Upper lobe of left lung (tissue), 6 donors: Measurements from ENCODE around the gene NAGS. TPM values are rescaled to one million over a fixed set of nuclear protein-coding genes. Genes with fewer than 3 reads are reported as not detected.

Source experiments
- ATAC-seq, 2 donors: fragments of 200-7000 bp; cut with Tn5 transposase; one replicate each; pipeline ENCODE4 v1.9.1; 2022; ENCODE audit warnings: mild to moderate bottlenecking in 2 of 2, moderate library complexity in 2 of 2; ENCODE audit not compliant: low FRiP score in 2 of 2
- DNase-seq, 2 donors: peaks; one replicate each; pipeline ENCODE4 v3.0.0-alpha.2; 2019 to 2020
- H3K27ac ChIP-seq, 4 donors: fragments of 200-600 bp; sonication (generic); one replicate each; pipeline ENCODE4 v1.5.1; 2016 to 2019
- H3K27me3 ChIP-seq, 4 donors: fragments of 200-600 bp; sonication (generic); one replicate each; pipeline ENCODE4 v1.5.1; 2017 to 2019
- H3K36me3 ChIP-seq, 4 donors: fragments of 200-600 bp; sonication (generic); one replicate each; pipeline ENCODE4 v1.5.1; 2016 to 2019
- H3K4me1 ChIP-seq, 4 donors: fragments of 200-600 bp; sonication (generic); one replicate each; pipeline ENCODE4 v1.5.1; 2018 to 2019
- H3K4me3 ChIP-seq, 4 donors: fragments of 200-600 bp; sonication (generic); one replicate each; pipeline ENCODE4 v1.5.1; 2017 to 2019; ENCODE audit warnings: mild to moderate bottlenecking in 2 of 4, moderate library complexity in 1 of 4
- H3K9me3 ChIP-seq, 4 donors: fragments of 200-600 bp; sonication (generic); one replicate each; pipeline ENCODE4 v1.5.1; 2018 to 2019
- CTCF ChIP-seq, 6 experiments: fragments of 450-650 bp in 4 of 6; fragments of 200-600 bp in 2 of 6; sonication (generic) in 2 of 6; IDR thresholded peaks; one replicate each; pipeline ENCODE4 v1.5.1; 2016 to 2019; ENCODE audit warnings: antibody characterized with exemption in 6 of 6
- EP300 ChIP-seq, 4 donors: sonication (generic); formaldehyde crosslinking; IDR thresholded peaks; one replicate each; pipeline ENCODE4 v1.5.1; 2017; ENCODE audit warnings: antibody characterized with exemption in 4 of 4, control low read depth in 2 of 4
- POLR2A ChIP-seq, 4 donors: fragments of 450-650 bp; IDR thresholded peaks; one replicate each; pipeline ENCODE4 v1.5.1; 2016 to 2017; ENCODE audit warnings: antibody characterized with exemption in 4 of 4, mild to moderate bottlenecking in 2 of 4
- POLR2AphosphoS5 ChIP-seq, 2 donors: sonication (generic); formaldehyde crosslinking; IDR thresholded peaks; one replicate each; pipeline ENCODE4 v1.5.1; 2017; ENCODE audit warnings: antibody characterized with exemption in 2 of 2
- WGBS, 2 donors: methylation state at CpG; one replicate each; pipeline ENCODE4 v1.1.5; 2017 to 2018; 5-methylcytosine and 5-hydroxymethylcytosine counted together
- total RNA-seq, 6 donors: library from RNA; depleted of rRNA in 4 of 6; stranded (reverse); fragments of >200 nt in 4 of 6; gene quantifications; one replicate each; pipeline versions ENCODE4 v1.1.0 to v1.2.1, GENCODE V29; 2016 to 2021
- donor health status: DM: no; HTN: no; CAD: no; lungs with moderate emphysema.
- donor health status: DM: no; HTN: yes; CAD: no; lungs with severe emphysema.

The NAGS gene
- total RNA-seq, 6 donors from 2014 or later = 4.3 to 12.4 (median 7.0) TPM

GRCh38 chr17:44002141-44002848 is 2.1 kb upstream of the NAGS start:
- no peak overlapping the region for H3K27ac ChIP-seq
- ATAC-seq = no peak
- TF ChIP-seq POLR2AphosphoS5 (IDR thresholded peaks at IDR 0.05) (no peak), CTCF (IDR thresholded peaks at IDR 0.05) (no peak), EP300 (IDR thresholded peaks at IDR 0.05) (no peak), POLR2A (IDR thresholded peaks at IDR 0.05) (no peak)
- no peaks in the 10 kb centered on the region for H3K36me3 ChIP-seq
- WGBS, 2 donors = 71 to 78% methylated on average over 9 of the region's 9 CpGs
- H3K4me3 ChIP-seq = no peak overlapping the region
- no peak for DNase-seq
- H3K4me1 ChIP-seq = peaks cover 21 to 30% (median 24%) of the 10 kb centered on the region in 4 donors
- peaks cover 0 to 20% (median 14%) of the 10 kb centered on the region in 4 donors for H3K27me3 ChIP-seq
- H3K9me3 ChIP-seq = no peaks in the 10 kb centered on the region

- no peak for ATAC-seq
- TF ChIP-seq POLR2AphosphoS5 (IDR thresholded peaks at IDR 0.05) (no peak), POLR2A (IDR thresholded peaks at IDR 0.05) (no peak), CTCF (IDR thresholded peaks at IDR 0.05) (no peak), EP300 (IDR thresholded peaks at IDR 0.05) (no peak)
- Histone ChIP-seq H3K27me3 (peaks cover 0 to 20% (median 14%) of the 10 kb centered on the region in 4 donors), H3K9me3 (no peaks in the 10 kb centered on the region), H3K4me3 (peak overlapping the region; percentile 25 to 66 (median 53)), H3K36me3 (peaks cover 0 to 6% (median 3%) of the 10 kb centered on the region in 4 donors), H3K27ac (peak overlapping the region in 3 of 4 donors; percentile 49 to 81 (median 78)), H3K4me1 (peaks cover 32 to 44% (median 34%) of the 10 kb centered on the region in 4 donors)
- peak in 1 of 2 donors; percentile 89 for DNase-seq
- WGBS, 2 donors = 0 to 21% methylated on average over 2 to 9 of the region's 71 CpGs
Observed at GRCh38 chr17:44004761-44005526, 522 bp downstream of the NAGS start.

GRCh38 chr17:44005527-44006271 is 1.3 kb downstream of the NAGS start:
- 11 to 18% methylated on average over 10 to 33 of the region's 59 CpGs for WGBS, 2 donors
- Histone ChIP-seq H3K4me1 (peaks cover 32 to 44% (median 34%) of the 10 kb centered on the region in 4 donors), H3K27ac (peak overlapping the region; percentile 46 to 81 (median 76)), H3K4me3 (peak overlapping the region; percentile 44 to 66 (median 58)), H3K36me3 (peaks cover 0 to 12% (median 4%) of the 10 kb centered on the region in 4 donors), H3K27me3 (peaks cover 0 to 20% (median 14%) of the 10 kb centered on the region in 4 donors), H3K9me3 (no peaks in the 10 kb centered on the region)
- TF ChIP-seq POLR2AphosphoS5 (IDR thresholded peaks at IDR 0.05) = no peak
- TF ChIP-seq EP300 (IDR thresholded peaks at IDR 0.05) = no peak
- TF ChIP-seq CTCF (IDR thresholded peaks at IDR 0.05) = peak in 2 of 6 experiments; percentile 8 to 13
- TF ChIP-seq POLR2A (IDR thresholded peaks at IDR 0.05) = no peak
- ATAC-seq (peak; percentile 40 to 72), DNase-seq (peak; percentile 70 to 91)

- peaks cover 32 to 48% (median 34%) of the 10 kb centered on the region in 4 donors for H3K4me1 ChIP-seq
- DNase-seq (no peak), ATAC-seq (peak in 1 of 2 donors; percentile 4)
- TF ChIP-seq POLR2AphosphoS5 (IDR thresholded peaks at IDR 0.05) (no peak), EP300 (IDR thresholded peaks at IDR 0.05) (no peak), CTCF (IDR thresholded peaks at IDR 0.05) (no peak), POLR2A (IDR thresholded peaks at IDR 0.05) (no peak)
- no peaks in the 10 kb centered on the region for H3K9me3 ChIP-seq
- H3K4me3 ChIP-seq = peak overlapping the region; percentile 44 to 66 (median 58)
- H3K27me3 ChIP-seq = peaks cover 0 to 20% (median 14%) of the 10 kb centered on the region in 4 donors
- peak overlapping the region; percentile 46 to 81 (median 76) for H3K27ac ChIP-seq
- 2 to 4% methylated on average over 21 of the region's 21 CpGs for WGBS, 2 donors
- H3K36me3 ChIP-seq = peaks cover 0 to 12% (median 4%) of the 10 kb centered on the region in 4 donors
Observed at GRCh38 chr17:44006272-44006597, 1.8 kb downstream of the NAGS start.
